HG02884 (cell line): Measurements from ENCODE around the gene C6.
"Not testable (repeated sequence)": the region's sequence is repeated elsewhere in the genome, so short reads cannot be mapped to it uniquely, and the experiment has no call there.

Experiments used
- ATAC-seq: cut with Tn5 transposase; IDR thresholded peaks from one replicate; pipeline ENCODE4 v1.9.1; 2021; ENCODE audit warnings: mild to moderate bottlenecking, moderate library complexity; ENCODE audit not compliant: unreplicated experiment

Gene C6

DNA sequence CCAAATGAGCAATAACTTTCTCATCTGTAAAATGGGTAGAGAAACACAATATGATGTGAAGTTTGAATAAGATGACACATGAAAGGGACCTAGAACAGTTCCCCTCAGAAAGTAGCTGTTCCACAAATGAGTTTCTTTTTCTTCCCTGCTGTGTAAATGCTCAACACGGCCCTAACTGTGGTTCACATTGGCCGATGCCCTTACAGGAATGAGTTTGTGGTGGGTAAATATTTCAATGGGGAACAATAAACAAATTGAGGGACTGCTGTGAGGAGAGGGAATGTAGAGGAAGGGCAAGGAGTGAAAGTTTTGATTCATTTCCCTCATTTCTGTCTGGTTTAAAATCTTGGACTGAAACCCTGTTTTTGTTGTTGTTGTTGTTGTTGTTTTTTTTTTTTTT lies 12.8 kb downstream of the C6 start:
- no peak for ATAC-seq

- no peak for ATAC-seq
Observed at GRCh38 chr5:41199660-41200059, 13.7 kb downstream of the C6 start.

- no peak for ATAC-seq
Observed at GRCh38 chr5:41196197-41196596, 17.1 kb downstream of the C6 start.

DNA sequence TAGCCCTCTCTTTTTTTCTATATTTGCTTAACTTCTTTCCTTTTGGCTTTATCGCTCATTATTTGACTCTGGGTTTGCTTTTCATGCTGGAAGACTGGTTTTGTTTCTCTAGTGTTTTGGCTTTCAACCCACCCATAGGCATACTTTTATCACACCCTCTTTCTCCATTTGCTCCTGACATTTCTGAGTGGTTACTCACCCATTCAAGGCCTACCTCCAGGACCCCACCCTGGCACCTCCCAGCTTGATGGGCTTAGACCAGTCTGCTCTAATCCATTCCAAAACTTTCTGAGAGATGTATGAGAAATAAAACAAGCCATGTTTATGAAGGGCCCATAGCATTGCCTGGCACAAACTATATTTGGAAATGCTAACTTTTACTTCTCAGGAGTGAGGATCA lies 18.1 kb downstream of the C6 start:
- no peak for ATAC-seq

- no peak for ATAC-seq
Observed at GRCh38 chr5:41194339-41194738, 19.0 kb downstream of the C6 start.

- no peak for ATAC-seq
Observed at GRCh38 chr5:41193456-41194205, 19.7 kb downstream of the C6 start.

DNA sequence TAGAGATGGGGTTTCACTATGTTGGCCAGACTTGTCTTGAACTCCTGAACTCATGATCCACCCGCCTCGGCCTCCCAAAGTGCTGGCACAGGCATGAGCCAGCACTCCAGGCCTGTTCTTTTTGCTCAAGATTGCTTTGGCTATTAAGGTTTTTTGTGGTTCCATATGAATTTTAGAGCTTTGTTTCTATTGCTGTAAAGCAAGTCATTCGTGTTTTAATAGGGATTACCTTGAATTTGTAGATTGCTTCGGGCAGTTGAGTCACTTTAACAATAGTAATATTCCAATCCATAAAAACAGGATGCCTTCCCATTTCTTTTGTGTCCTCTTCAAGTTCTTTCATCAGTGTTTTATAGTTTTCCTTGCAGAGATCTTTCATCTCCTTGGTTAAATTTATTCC lies 22.1 kb downstream of the C6 start:
- ATAC-seq, result no peak

- no peak for ATAC-seq
Observed at GRCh38 chr5:41186143-41186542, 27.2 kb downstream of the C6 start.

DNA sequence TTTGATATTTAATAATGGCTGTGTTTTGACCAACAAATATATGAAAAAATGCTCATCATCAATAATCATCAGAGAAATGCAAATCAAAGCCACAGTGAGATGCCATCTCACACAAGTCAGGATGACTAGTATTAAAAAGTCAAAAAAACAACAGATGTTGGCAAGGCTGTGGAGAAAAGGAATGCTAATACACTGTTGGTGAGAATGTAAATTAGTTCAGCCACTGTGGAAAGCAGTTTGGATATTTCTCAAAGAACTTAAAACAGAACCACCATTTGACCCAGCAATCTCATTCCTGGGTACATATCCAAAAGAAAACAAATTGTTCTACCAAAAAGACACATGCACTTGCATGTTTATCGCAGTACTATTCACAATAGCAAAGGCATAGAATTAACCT lies 30.0 kb downstream of the C6 start:
- not testable (repeated sequence) for ATAC-seq

DNA sequence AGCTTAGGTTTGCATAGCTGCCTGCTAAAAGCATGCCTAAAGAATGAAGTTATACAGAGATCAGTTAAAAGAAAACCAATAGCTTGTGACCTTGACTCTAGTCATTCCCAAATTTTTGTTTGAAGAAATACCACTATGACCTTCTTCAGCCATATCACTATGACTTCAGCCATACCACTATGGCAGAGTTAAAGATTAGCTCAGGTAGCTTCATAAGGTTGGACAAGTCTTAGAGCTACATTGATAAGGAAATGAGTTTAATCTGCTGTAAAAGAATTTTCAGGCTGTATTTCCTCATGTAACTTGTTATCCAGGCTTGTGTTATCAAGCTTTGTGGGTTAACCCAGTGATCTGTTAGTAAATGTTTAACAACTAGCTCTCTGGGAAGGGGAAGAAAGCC lies 30.7 kb downstream of the C6 start:
- no peak for ATAC-seq

- no peak for ATAC-seq
Observed at GRCh38 chr5:41181691-41182564, 31.4 kb downstream of the C6 start.

- no peak for ATAC-seq
Observed at GRCh38 chr5:41176952-41177351, 36.4 kb downstream of the C6 start.

DNA sequence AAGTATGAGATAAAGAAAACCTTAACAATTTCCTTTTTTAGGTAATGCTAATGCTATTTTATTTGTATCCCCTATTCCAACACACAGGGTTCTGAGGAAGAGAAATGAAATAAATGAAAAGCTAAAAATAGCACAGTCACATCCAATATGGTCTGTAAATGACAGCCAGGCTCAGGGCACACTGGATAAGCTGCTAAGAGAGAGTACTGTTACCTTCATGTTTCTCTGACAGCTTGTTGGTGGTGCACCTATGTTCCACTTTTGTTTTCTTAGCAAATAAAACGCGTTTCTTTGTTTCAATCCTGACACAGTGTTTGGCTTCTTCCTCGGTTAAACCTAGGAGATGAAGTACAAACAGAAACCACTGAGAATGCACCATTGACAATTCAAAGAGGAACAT lies 41.3 kb downstream of the C6 start:
- ATAC-seq, result no peak

GRCh38 chr5:41161271-41161670 lies 52.1 kb downstream of the C6 start:
- no peak for ATAC-seq

DNA sequence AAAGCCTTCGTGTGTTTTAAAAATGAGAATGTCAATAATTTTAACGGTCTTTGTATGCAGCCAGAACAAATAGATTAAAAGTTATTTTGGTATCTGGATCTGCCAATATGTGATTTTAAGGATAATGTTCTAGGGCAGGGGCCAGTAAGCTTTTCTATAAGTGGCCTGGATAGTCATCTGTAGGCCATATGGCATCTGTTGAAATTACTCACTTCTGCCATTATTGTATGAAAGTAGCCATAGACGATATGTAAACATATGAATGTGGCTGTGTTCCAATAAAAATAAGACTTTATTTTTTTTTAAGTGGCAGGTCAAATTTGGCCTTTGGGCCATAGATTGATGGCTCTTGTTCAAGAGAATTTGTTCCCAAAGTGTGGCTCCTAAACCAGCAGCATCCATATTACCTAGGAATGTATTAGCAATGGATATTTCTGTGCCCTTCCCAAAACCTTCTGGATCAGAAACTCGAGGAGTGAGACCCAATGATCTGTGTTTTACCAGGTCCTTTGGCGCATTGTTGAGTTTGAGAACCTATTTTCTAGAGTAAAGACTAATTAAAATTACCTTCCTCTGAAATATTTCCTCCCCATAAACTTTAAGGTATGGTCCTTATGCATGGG lies 55.9 kb downstream of the C6 start:
- ATAC-seq, result no peak

GRCh38 chr5:41156739-41157138 lies 56.6 kb downstream of the C6 start:
- ATAC-seq, result no peak

- ATAC-seq, result no peak
Observed at GRCh38 chr5:41154491-41154890, 58.8 kb downstream of the C6 start.

DNA sequence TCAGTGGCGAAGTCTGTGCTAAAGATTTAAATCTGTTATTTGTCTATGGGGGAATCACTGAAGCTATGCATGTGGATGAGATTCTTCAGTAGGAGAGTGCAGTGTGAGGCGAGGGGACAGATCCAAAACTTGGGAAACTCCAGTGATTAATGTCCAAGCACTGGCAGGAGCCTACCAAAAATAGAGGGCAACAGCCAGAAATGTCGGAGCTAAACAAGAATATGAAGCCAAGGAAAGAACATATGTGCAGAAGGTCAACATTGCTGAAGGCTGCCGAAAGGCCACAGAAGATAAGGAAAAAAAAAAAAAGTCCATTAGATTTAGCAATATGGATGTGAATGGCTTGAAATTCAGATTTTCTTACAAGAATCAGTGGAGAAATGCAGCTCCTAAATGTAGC lies 61.8 kb downstream of the C6 start:
- ATAC-seq, result no peak

DNA sequence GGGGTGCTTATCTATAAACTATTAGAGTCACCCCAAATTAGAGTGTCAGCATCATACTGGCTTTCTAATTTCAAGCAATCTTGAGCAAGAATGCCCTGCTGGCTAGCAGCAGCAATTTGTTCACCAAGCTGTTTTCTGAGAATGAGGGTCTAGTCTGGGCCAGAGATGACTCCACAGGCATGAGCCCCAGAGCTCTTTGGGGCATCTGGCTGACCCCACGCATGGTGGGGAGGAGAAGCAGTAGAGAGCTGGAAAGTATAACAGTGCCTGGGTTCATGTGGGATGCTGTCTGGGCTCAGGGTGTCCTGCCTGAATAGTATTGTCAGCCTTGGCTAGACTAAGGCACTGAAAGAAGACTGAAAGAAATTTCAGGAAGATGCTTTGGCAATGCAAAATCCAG lies 64.9 kb downstream of the C6 start:
- no peak for ATAC-seq

- ATAC-seq, result no peak
Observed at GRCh38 chr5:41145306-41145705, 68.0 kb downstream of the C6 start.

GRCh38 chr5:41143131-41143901 lies 70.0 kb downstream of the C6 start:
- no peak for ATAC-seq
